HCT116 (cell line): ENCODE results near the gene PRSS36.

Experiments used
- EZH2phosphoT487 ChIP-seq: fragments of 200-600 bp; IDR thresholded peaks from 2 replicates; pipeline ENCODE4 v1.6.1; 2018; ENCODE audit warnings: antibody characterized with exemption, borderline replicate concordance
- POLR2A ChIP-seq: IDR thresholded peaks from 2 replicates; pipeline ENCODE4 v1.7.0; 2011; ENCODE audit warnings: borderline replicate concordance; ENCODE audit not compliant: insufficient read depth, insufficient read length; ENCODE audit errors: extremely low read depth
- TF ChIP-seq, protein P1 (sequence below): IDR thresholded peaks from 2 replicates; pipeline ENCODE4 v1.6.1; 2011; ENCODE audit warnings: mild to moderate bottlenecking, low read length, moderate library complexity; ENCODE audit not compliant: insufficient replicate concordance; ENCODE audit errors: extremely low read depth

DNA sequence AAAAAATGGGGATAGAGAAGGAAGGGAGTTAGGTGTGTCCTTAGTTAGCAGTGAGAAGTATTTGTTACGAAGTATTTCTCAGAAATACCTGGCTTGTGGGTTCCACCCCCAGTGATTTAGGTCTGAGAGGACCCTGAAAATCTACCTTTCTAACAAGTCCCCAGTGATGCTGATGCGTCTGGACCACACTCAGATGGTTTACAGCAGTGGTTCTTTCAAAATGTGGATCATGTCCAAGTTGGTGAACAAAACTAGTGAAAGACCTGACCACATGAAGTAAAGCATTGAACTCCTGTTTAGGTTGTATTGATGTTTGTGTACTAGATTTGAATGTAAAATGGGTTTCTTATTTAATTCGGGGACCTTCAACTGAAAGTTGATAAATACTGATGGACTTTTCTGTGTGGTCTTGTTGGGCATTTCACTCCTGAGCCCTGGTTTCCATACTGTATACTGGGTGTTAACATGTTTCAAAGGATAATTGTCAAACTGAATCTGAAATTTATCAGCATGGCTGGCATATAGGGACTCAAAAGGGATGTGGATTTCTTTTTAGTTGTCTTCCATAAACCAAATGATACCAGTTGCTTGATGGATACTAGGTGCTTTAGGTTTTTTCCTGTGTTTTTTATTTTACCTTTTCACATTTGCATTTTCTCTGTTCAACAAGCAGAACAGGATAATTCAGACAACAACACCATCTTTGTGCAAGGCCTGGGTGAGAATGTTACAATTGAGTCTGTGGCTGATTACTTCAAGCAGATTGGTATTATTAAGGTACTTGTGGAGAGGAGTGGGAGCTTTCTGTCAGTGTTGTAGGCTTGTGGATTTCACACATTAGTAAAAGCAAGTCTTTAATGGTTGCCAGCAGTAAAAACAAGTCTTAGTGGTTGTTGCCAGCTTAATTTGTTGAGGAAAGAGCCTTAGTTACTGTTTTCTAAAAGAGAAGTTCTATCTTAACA, 38.9 kb upstream of the PRSS36 start:
- no peak for TF ChIP-seq EZH2phosphoT487
- no peak for TF ChIP-seq POLR2A
- TF ChIP-seq, protein P1, sequence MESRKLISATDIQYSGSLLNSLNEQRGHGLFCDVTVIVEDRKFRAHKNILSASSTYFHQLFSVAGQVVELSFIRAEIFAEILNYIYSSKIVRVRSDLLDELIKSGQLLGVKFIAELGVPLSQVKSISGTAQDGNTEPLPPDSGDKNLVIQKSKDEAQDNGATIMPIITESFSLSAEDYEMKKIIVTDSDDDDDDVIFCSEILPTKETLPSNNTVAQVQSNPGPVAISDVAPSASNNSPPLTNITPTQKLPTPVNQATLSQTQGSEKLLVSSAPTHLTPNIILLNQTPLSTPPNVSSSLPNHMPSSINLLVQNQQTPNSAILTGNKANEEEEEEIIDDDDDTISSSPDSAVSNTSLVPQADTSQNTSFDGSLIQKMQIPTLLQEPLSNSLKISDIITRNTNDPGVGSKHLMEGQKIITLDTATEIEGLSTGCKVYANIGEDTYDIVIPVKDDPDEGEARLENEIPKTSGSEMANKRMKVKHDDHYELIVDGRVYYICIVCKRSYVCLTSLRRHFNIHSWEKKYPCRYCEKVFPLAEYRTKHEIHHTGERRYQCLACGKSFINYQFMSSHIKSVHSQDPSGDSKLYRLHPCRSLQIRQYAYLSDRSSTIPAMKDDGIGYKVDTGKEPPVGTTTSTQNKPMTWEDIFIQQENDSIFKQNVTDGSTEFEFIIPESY = no peak
